Endothelial cell of umbilical vein (primary cell): ENCODE data around the gene CNNM4. TPM values are rescaled to one million over a fixed set of nuclear protein-coding genes. Genes with fewer than 3 reads are reported as not detected.

Source experiments
- BruUV-seq: library from RNA; stranded (reverse); fragments of 400-500 nt; replicated peaks from 2 replicates; lab custom pipeline; 2021; lab: Mats Ljungman, UMichigan
- CTCF ChIA-PET: fragments of 300-600, 350-600 bp; sonication (Branson Sonifier 250); formaldehyde crosslinking; loops from one replicate; lab custom pipeline; 2021; ENCODE audit warnings: antibody characterized with exemption, inconsistent platforms; lab: Charles Lee
- POLR2A ChIA-PET: fragments of 300-600, 350-600 bp; sonication (Branson Sonifier 250); formaldehyde crosslinking; loops from one replicate; lab custom pipeline; 2021; ENCODE audit warnings: antibody characterized with exemption, inconsistent platforms; lab: Charles Lee
- DNase-seq: peaks from one replicate; pipeline ENCODE4 v3.0.0-alpha.2; 2011; ENCODE audit warnings: low read depth, low spot score
- FAIRE-seq: peaks from 2 replicates; lab custom pipeline; 2011; peaks lifted over from hg19 to GRCh38; lab: Jason Lieb, UNC
- H2AFZ ChIP-seq: 2 replicates; pipeline ENCODE4 v1.6.0; 2012; ENCODE audit warnings: low read depth, low read length, control low read depth, inconsistent platforms
- H3K27ac ChIP-seq: 2 replicates; pipeline ENCODE4 v1.5.1; 2011; ENCODE audit warnings: low read depth, mild to moderate bottlenecking, control low read depth, low read length, moderate library complexity; ENCODE audit not compliant: insufficient read depth
- H3K27me3 ChIP-seq, 2 experiments: 2 replicates each; pipeline versions ENCODE4 v1.6.0 to v1.6.1; 2011; ENCODE audit warnings: low read length in 2 of 2, mixed read lengths in 1 of 2; ENCODE audit not compliant: control insufficient read depth in 2 of 2, insufficient read depth in 2 of 2
- H3K36me3 ChIP-seq, 2 experiments: 2 replicates in 1 of 2; 3 replicates in 1 of 2; pipeline ENCODE4 v1.5.1; 2011; ENCODE audit warnings: low read length in 2 of 2, mild to moderate bottlenecking in 1 of 2, moderate library complexity in 1 of 2; ENCODE audit not compliant: control insufficient read depth in 2 of 2, insufficient read depth in 2 of 2; ENCODE audit errors: extremely low read depth in 1 of 2
- H3K4me1 ChIP-seq: 3 replicates; pipeline ENCODE4 v1.5.1; 2011; ENCODE audit warnings: mild to moderate bottlenecking, low read length; ENCODE audit not compliant: control insufficient read depth, insufficient read depth; ENCODE audit errors: extremely low read depth
- H3K4me2 ChIP-seq: 2 replicates; pipeline ENCODE4 v1.6.1; 2011; ENCODE audit warnings: low read length, control low read depth, mixed read lengths; ENCODE audit not compliant: insufficient read depth
- H3K4me3 ChIP-seq, 3 experiments: fragments of 200-600 bp in 1 of 3; sonication (generic), shearing (Covaris generic) in 1 of 3; replicated peaks in 1 of 3; 2 replicates each; pipeline ENCODE4 v1.5.1; 2011 to 2016; ENCODE audit warnings: control low read depth in 3 of 3, low read length in 3 of 3, mild to moderate bottlenecking in 2 of 3, inconsistent platforms in 1 of 3, low read depth in 1 of 3, moderate library complexity in 1 of 3; ENCODE audit not compliant: insufficient read depth in 1 of 3
- H3K79me2 ChIP-seq: 2 replicates; pipeline ENCODE4 v1.6.0; 2012; ENCODE audit warnings: low read length, inconsistent platforms; ENCODE audit not compliant: control insufficient read depth, insufficient read depth
- H3K9ac ChIP-seq: replicated peaks from 2 replicates; pipeline ENCODE3; 2011; ENCODE audit warnings: low read length, control low read depth; ENCODE audit not compliant: insufficient read depth; ENCODE audit errors: extremely low read depth
- H3K9me1 ChIP-seq: replicated peaks from 3 replicates; pipeline ENCODE4 v1.6.0; 2011; ENCODE audit warnings: mild to moderate bottlenecking, low read length; ENCODE audit not compliant: control insufficient read depth, insufficient read depth; ENCODE audit errors: extremely low read depth
- H3K9me3 ChIP-seq: replicated peaks from 2 replicates; pipeline ENCODE4 v1.5.1; 2012; ENCODE audit warnings: low read length, inconsistent platforms; ENCODE audit not compliant: control insufficient read depth, insufficient read depth
- H4K20me1 ChIP-seq: replicated peaks from 2 replicates; pipeline ENCODE3; 2011; ENCODE audit warnings: mild to moderate bottlenecking, low read length; ENCODE audit not compliant: control insufficient read depth, insufficient read depth; ENCODE audit errors: extremely low read depth
- EZH2 ChIP-seq: IDR thresholded peaks from 2 replicates; pipeline ENCODE4 v1.6.1; 2012; ENCODE audit warnings: borderline replicate concordance, low read depth, mild to moderate bottlenecking, moderate library complexity, low read length, inconsistent platforms; ENCODE audit not compliant: severe bottlenecking
- FOS ChIP-seq: IDR thresholded peaks from 2 replicates; pipeline ENCODE4 v1.6.1; 2011; ENCODE audit warnings: mild to moderate bottlenecking, low read length, moderate library complexity, borderline replicate concordance; ENCODE audit not compliant: insufficient read depth
- GATA2 ChIP-seq: IDR thresholded peaks from 2 replicates; pipeline ENCODE4 v1.7.0; 2011; ENCODE audit warnings: low read depth, mild to moderate bottlenecking, moderate library complexity, mixed read lengths, low read length; ENCODE audit not compliant: insufficient read length, insufficient read depth
- JUN ChIP-seq: IDR thresholded peaks from 2 replicates; pipeline ENCODE4 v1.6.1; 2011; ENCODE audit warnings: borderline replicate concordance, low read depth; ENCODE audit not compliant: insufficient read length, insufficient read depth
- MYC ChIP-seq: IDR thresholded peaks from one replicate; pipeline ENCODE4 v1.6.1; 2011; ENCODE audit warnings: mild to moderate bottlenecking, low read depth, low read length
- POLR2A ChIP-seq: IDR thresholded peaks from 2 replicates; pipeline ENCODE4 v1.6.1; 2012; ENCODE audit warnings: low read depth, mild to moderate bottlenecking, control low read depth, low read length
- POLR2AphosphoS5 ChIP-seq: IDR thresholded peaks from 2 replicates; pipeline ENCODE4 v1.6.1; 2012; ENCODE audit warnings: low read depth, mild to moderate bottlenecking, control low read depth, low read length, moderate library complexity; ENCODE audit not compliant: insufficient read depth
- dilution Hi-C: fragments of 300-500 bp; cut with MboI; formaldehyde crosslinking; loops from one replicate; pipeline ENCODE4 v1.15.0; 2019; ENCODE audit warnings: low sequenced_read_pairs; ENCODE audit not compliant: extremely low pct_ligation_motif_present
- intact Hi-C: fragments of 100-400 bp; cut with micrococcal nuclease; formaldehyde crosslinking; loops from one replicate; pipeline ENCODE4 v1.10.0; 2022
- polyA plus RNA-seq, 4 experiments: library from polyadenylated mRNA; depleted of rRNA in 3 of 4; stranded (reverse) in 3 of 4; unstranded in 1 of 4; fragments of >200 nt; gene quantifications; 2 replicates each; pipeline versions ENCODE4 v1.2.1 to v1.2.3, GENCODE V29; 2011 to 2012; ENCODE audit warnings: missing spikeins in 1 of 4
- total RNA-seq: library from RNA; stranded (reverse); gene quantifications from 2 replicates; pipeline ENCODE4 v1.2.3, GENCODE V29; 2021
- TF ChIP-seq, protein P1 (sequence below): IDR thresholded peaks from 2 replicates; pipeline ENCODE4 v1.6.1; 2011; ENCODE audit not compliant: insufficient read depth, insufficient read length
- TF ChIP-seq, protein P2 (sequence below), 2 donors: IDR thresholded peaks; 1 replicate in 1 of 2; 2 replicates in 1 of 2; pipeline ENCODE4 v1.5.1; 2011; ENCODE audit warnings: low read length in 2 of 2, mild to moderate bottlenecking in 2 of 2, moderate library complexity in 2 of 2, control low read depth in 1 of 2, inconsistent platforms in 1 of 2, low read depth in 1 of 2; ENCODE audit not compliant: insufficient read depth in 1 of 2; ENCODE audit errors: extremely low read depth in 1 of 2

Gene CNNM4
- total and polyA plus RNA-seq, 2 donors (not counting 3 experiments of a cell fraction or from before 2014, with no cell fraction given): 4.7 to 5.3 TPM

DNA sequence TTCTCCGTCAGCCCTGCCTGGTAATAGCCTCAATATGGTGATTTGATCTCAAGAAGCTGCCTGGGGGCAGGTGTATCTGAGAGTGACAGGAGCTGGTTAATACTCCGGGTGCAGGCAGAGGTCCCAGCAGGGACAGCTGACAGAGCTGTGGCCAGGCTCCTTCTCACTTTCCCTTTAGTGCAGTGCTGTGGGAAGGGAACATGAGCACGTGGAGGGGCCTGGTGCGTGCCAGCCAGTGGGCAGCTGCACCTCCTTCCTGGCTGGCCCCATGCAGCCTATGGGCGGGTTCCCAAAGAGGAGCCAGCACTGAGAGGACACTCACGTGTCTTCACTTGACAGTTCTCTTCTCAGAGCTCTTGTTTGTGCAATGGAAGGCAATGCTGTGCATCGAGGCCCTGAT, 9.1 kb downstream of the CNNM4 start:
- H2AFZ ChIP-seq: no peak overlapping the region
- no peak overlapping the region for H3K4me3 ChIP-seq
- intact Hi-C loops (no loop called here), dilution Hi-C loops (no loop called here)
- BruUV-seq: no TSS peak
- ChIA-PET POLR2A (no interaction called here), CTCF (no interaction called here)
- no peak for TF ChIP-seq GATA2
- H4K20me1 ChIP-seq: no peaks in the 10 kb centered on the region
- no peak overlapping the region for H3K4me2 ChIP-seq
- DNase-seq: no peak
- no peaks in the 10 kb centered on the region for H3K9me3 ChIP-seq
- H3K9ac ChIP-seq: no peak overlapping the region
- H3K79me2 ChIP-seq: no peaks in the 10 kb centered on the region
- no peaks in the 10 kb centered on the region for H3K27me3 ChIP-seq
- no peaks in the 10 kb centered on the region for H3K36me3 ChIP-seq
- H3K27ac ChIP-seq: no peak overlapping the region
- FAIRE-seq: no peak
- no peaks in the 10 kb centered on the region for H3K9me1 ChIP-seq
- H3K4me1 ChIP-seq: no peaks in the 10 kb centered on the region

DNA sequence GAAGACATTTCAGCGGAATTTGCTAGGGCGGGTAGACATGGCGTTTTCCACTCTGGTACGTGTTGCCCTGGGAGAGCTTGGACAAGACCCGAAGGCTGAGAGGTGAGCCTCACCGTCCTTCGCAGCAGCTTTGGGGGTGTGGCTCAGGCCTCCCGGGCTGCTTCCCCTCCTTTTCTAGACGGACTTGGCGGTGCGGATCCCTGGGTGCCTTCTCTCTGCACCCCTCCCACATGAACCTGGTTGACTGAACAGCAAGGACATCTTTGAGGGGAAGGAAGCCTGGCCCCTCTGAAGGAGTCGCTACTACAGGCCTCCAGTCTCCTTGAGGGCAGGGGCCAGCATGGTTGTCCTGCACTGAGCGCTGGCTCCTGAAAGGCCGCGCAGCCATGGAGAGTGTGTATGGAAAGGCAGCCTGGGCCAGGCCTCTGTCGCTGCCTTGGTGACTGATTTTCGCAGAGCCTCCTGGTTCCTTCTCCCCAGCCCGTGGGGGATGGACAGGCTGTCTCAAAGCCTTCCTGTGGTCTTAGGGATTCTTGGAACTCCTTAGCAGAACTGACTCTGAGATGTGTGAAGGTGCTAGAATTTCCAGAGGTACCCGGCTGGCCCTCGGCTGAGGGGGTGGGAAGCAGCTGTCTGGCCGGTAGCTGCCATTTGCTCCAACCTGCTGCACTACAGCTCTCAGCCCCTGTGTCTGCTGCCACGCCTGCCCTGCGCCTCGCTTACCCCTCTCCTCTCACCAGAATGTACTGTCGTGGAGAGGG, 9.9 kb downstream of the CNNM4 start:
- no peaks in the 10 kb centered on the region for H3K9me1 ChIP-seq
- H3K4me2 ChIP-seq: no peak overlapping the region
- H3K79me2 ChIP-seq: no peaks in the 10 kb centered on the region
- H3K27ac ChIP-seq: no peak overlapping the region
- TF ChIP-seq, protein P1, sequence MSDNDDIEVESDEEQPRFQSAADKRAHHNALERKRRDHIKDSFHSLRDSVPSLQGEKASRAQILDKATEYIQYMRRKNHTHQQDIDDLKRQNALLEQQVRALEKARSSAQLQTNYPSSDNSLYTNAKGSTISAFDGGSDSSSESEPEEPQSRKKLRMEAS: no peak
- TF ChIP-seq, protein P2, sequence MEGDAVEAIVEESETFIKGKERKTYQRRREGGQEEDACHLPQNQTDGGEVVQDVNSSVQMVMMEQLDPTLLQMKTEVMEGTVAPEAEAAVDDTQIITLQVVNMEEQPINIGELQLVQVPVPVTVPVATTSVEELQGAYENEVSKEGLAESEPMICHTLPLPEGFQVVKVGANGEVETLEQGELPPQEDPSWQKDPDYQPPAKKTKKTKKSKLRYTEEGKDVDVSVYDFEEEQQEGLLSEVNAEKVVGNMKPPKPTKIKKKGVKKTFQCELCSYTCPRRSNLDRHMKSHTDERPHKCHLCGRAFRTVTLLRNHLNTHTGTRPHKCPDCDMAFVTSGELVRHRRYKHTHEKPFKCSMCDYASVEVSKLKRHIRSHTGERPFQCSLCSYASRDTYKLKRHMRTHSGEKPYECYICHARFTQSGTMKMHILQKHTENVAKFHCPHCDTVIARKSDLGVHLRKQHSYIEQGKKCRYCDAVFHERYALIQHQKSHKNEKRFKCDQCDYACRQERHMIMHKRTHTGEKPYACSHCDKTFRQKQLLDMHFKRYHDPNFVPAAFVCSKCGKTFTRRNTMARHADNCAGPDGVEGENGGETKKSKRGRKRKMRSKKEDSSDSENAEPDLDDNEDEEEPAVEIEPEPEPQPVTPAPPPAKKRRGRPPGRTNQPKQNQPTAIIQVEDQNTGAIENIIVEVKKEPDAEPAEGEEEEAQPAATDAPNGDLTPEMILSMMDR (IDR thresholded peaks at IDR 0.05; ENCODE audit: extremely low read depth in 1 of 2, insufficient read depth in 1 of 2, low read depth in 1 of 2, low read length in 2 of 2): no peak
- no peak for TF ChIP-seq GATA2
- TF ChIP-seq JUN: no peak
- TF ChIP-seq POLR2AphosphoS5: no peak
- no peak for TF ChIP-seq EZH2
- TF ChIP-seq MYC: no peak
- TF ChIP-seq FOS: no peak
- TF ChIP-seq POLR2A: no peak
- ChIA-PET POLR2A (no interaction called here), CTCF (no interaction called here)
- H3K27me3 ChIP-seq: no peaks in the 10 kb centered on the region
- no TSS peak for BruUV-seq
- no peaks in the 10 kb centered on the region for H3K9me3 ChIP-seq
- dilution Hi-C loops: no loop called here
- no peaks in the 10 kb centered on the region for H3K36me3 ChIP-seq
- FAIRE-seq: no peak
- H3K4me3 ChIP-seq: no peak overlapping the region
- H3K9ac ChIP-seq: no peak overlapping the region
- H4K20me1 ChIP-seq: no peaks in the 10 kb centered on the region
- H2AFZ ChIP-seq: no peak overlapping the region
- DNase-seq: no peak
- intact Hi-C loops: no loop called here
- H3K4me1 ChIP-seq: no peaks in the 10 kb centered on the region
